HepG2 (cell line): Measurements from ENCODE around the gene DLL1. TPM values are rescaled to one million over a fixed set of nuclear protein-coding genes. Genes with fewer than 3 reads are reported as not detected.
A peak's percentile ranks its signal among the peaks of the same experiment; 100 is the strongest.

Source experiments
- ATAC-seq: fragments of 200-7000 bp; cut with Tn5 transposase; 3 replicates; pipeline ENCODE4 v1.9.1; 2020; ENCODE audit warnings: mild to moderate bottlenecking, moderate library complexity
- BruUV-seq: library from RNA; stranded (reverse); fragments of 400-500 nt; replicated peaks from 2 replicates; lab custom pipeline; 2021; lab: Mats Ljungman, UMichigan
- CTCF ChIA-PET: fragments of 300-600 bp; formaldehyde crosslinking; extraction: SDS; loops from one replicate; lab custom pipeline; 2021; ENCODE audit warnings: low total read pairs, inconsistent platforms, low intra/inter-chr PET ratio; lab: Yijun Ruan, JAX
- POLR2A ChIA-PET: fragments of 350-600 bp; sonication (Branson Sonifier 250); formaldehyde crosslinking; loops from one replicate; lab custom pipeline; 2020; ENCODE audit warnings: antibody characterized with exemption, inconsistent platforms; lab: Yijun Ruan, JAX
- DNase-seq: peaks from one replicate; pipeline ENCODE4 v3.0.0-alpha.2; 2015; ENCODE audit warnings: low spot score
- FAIRE-seq: peaks from 3 replicates; lab custom pipeline; 2011; peaks lifted over from hg19 to GRCh38; lab: Jason Lieb, UNC
- H2AFZ ChIP-seq: one replicate; pipeline ENCODE4 v1.6.1; 2011; ENCODE audit warnings: low read length, inconsistent platforms
- H3K27ac ChIP-seq: fragments of 300-600 bp; 3 replicates; pipeline ENCODE4 v1.8.0; 2011; ENCODE audit warnings: mixed run types, mild to moderate bottlenecking, mixed read lengths, low read length, inconsistent platforms; ENCODE audit not compliant: insufficient read depth; ENCODE audit errors: extremely low read length
- H3K27me3 ChIP-seq, 2 experiments: fragments of 200-600 bp in 1 of 2; 2 replicates in 1 of 2; 3 replicates in 1 of 2; pipeline versions ENCODE4 v1.6.0 to v1.8.0; 2011; ENCODE audit warnings: low read length in 2 of 2, mild to moderate bottlenecking in 2 of 2, moderate library complexity in 2 of 2, inconsistent platforms in 1 of 2; ENCODE audit not compliant: insufficient read depth in 2 of 2, control insufficient read depth in 1 of 2
- H3K36me3 ChIP-seq, 2 experiments: fragments of 200-600 bp in 1 of 2; replicated peaks in 1 of 2; 2 replicates in 1 of 2; 3 replicates in 1 of 2; pipeline versions ENCODE4 v1.5.1 to v1.8.0; 2011; ENCODE audit warnings: low read length in 2 of 2, inconsistent platforms in 1 of 2; ENCODE audit not compliant: insufficient read depth in 2 of 2, control insufficient read depth in 1 of 2
- H3K4me1 ChIP-seq: 2 replicates; pipeline ENCODE4 v1.5.1; 2012; ENCODE audit warnings: low read length, inconsistent platforms; ENCODE audit not compliant: insufficient read depth
- H3K4me2 ChIP-seq: 2 replicates; pipeline ENCODE4 v1.6.0; 2011; ENCODE audit warnings: low read depth, low read length, inconsistent platforms
- H3K4me3 ChIP-seq, 3 experiments: fragments of 200-600 bp in 1 of 3; sonication (generic), shearing (Covaris generic) in 1 of 3; replicated peaks in 1 of 3; 2 replicates each; pipeline ENCODE4 v1.5.1; 2011 to 2016; ENCODE audit warnings: low read length in 3 of 3, inconsistent platforms in 2 of 3, low read depth in 2 of 3, mild to moderate bottlenecking in 2 of 3, control low read depth in 1 of 3, mixed read lengths in 1 of 3; ENCODE audit not compliant: insufficient read depth in 1 of 3
- H3K79me2 ChIP-seq: one replicate; pipeline ENCODE4 v1.6.1; 2011; ENCODE audit warnings: low read length, inconsistent platforms; ENCODE audit not compliant: insufficient read depth
- H3K9ac ChIP-seq: 2 replicates; pipeline ENCODE4 v1.6.0; 2011; ENCODE audit warnings: mild to moderate bottlenecking, low read depth, low read length, inconsistent platforms; ENCODE audit not compliant: insufficient read depth
- H3K9me3 ChIP-seq: 2 replicates; pipeline ENCODE4 v1.5.1; 2012; ENCODE audit warnings: mild to moderate bottlenecking, low read length
- H4K20me1 ChIP-seq: 2 replicates; pipeline ENCODE4 v1.6.0; 2011; ENCODE audit warnings: inconsistent platforms, mild to moderate bottlenecking, low read length, moderate library complexity; ENCODE audit not compliant: insufficient read depth
- CEBPB ChIP-seq: IDR thresholded peaks from 2 replicates; pipeline ENCODE4 v1.6.1; 2011; ENCODE audit warnings: low read depth, low read length, improper control_type of control experiment, borderline replicate concordance
- KAT7 ChIP-seq: IDR thresholded peaks from 2 replicates; pipeline ENCODE4 v1.6.1; 2018; ENCODE audit warnings: borderline replicate concordance, missing compliant biosample characterization
- MAF1 ChIP-seq: sonication (generic); formaldehyde crosslinking; IDR thresholded peaks from 2 replicates; pipeline ENCODE4 v1.5.0; 2020; ENCODE audit warnings: missing genetic modification reagents, borderline replicate concordance
- PLSCR1 ChIP-seq: sonication (generic); formaldehyde crosslinking; IDR thresholded peaks from 2 replicates; pipeline ENCODE4 v1.5.0; 2020; ENCODE audit warnings: missing genetic modification reagents, mild to moderate bottlenecking, borderline replicate concordance
- TRIM24 ChIP-seq: sonication (generic); formaldehyde crosslinking; IDR thresholded peaks from 2 replicates; pipeline ENCODE4 v1.8.0; 2022; ENCODE audit warnings: mild to moderate bottlenecking, missing genetic modification reagents
- ZNF205 ChIP-seq: IDR thresholded peaks from 2 replicates; pipeline ENCODE4 v1.6.1; 2018; ENCODE audit warnings: missing biosample characterization, missing genetic modification reagents
- ZNF292 ChIP-seq: sonication (generic); formaldehyde crosslinking; IDR thresholded peaks from 2 replicates; pipeline ENCODE4 v1.8.1; 2022; ENCODE audit warnings: mild to moderate bottlenecking, low read depth, missing genetic modification reagents, borderline replicate concordance
- WGBS: methylation state at CpG from one replicate; pipeline ENCODE4 v1.1.6; 2017; ENCODE audit warnings: low lambda C conversion rate; 5-methylcytosine and 5-hydroxymethylcytosine counted together
- in situ Hi-C: cut with HindIII; loops from 2 replicates; pipeline ENCODE4 v1.10.0; 2017; ENCODE audit warnings: low pct_unique_long_range_greater_than_20kb; ENCODE audit not compliant: extremely low pct_ligation_motif_present
- intact Hi-C: fragments of 100-400 bp; cut with micrococcal nuclease; formaldehyde crosslinking; loops from one replicate; pipeline ENCODE4 v1.10.0; 2022; ENCODE audit not compliant: unreplicated experiment
- polyA plus RNA-seq, 8 experiments: library from polyadenylated mRNA; depleted of rRNA in 3 of 8; stranded (reverse) in 7 of 8; unstranded in 1 of 8; fragments of >200 nt; fragmentation: Illumina TruSeq in 4 of 8; extraction: Trizol in 4 of 8; gene quantifications; 2 replicates each; pipeline versions ENCODE4 v1.2.1 to v1.2.3, GENCODE V29; 2011 to 2016; ENCODE audit warnings: low read depth in 4 of 8, missing spikeins in 1 of 8, mixed read lengths in 1 of 8; ENCODE audit not compliant: insufficient read depth in 1 of 8
- total RNA-seq, 5 experiments: library from RNA; depleted of rRNA; stranded (reverse); fragments of >200 nt; fragmentation: Illumina TruSeq; extraction: Trizol; gene quantifications; 2 replicates each; pipeline ENCODE4 v1.2.3, GENCODE V29; 2016; ENCODE audit warnings: low read depth in 1 of 5
- TF ChIP-seq, protein P1 (sequence below), 2 experiments: sonication (generic) in 1 of 2; formaldehyde crosslinking in 1 of 2; IDR thresholded peaks; 2 replicates each; pipeline versions ENCODE4 v1.4.0 to v1.6.1; 2018 to 2020; ENCODE audit warnings: missing genetic modification reagents in 2 of 2, borderline replicate concordance in 1 of 2, low read depth in 1 of 2, mild to moderate bottlenecking in 1 of 2, missing biosample characterization in 1 of 2
- TF ChIP-seq, protein P2 (sequence below): sonication (generic); formaldehyde crosslinking; IDR thresholded peaks from 2 replicates; pipeline ENCODE4 v1.5.0; 2020; ENCODE audit warnings: missing genetic modification reagents
- TF ChIP-seq, protein P3 (sequence below): sonication (generic); formaldehyde crosslinking; IDR thresholded peaks from 2 replicates; pipeline ENCODE4 v1.4.0; 2020; ENCODE audit warnings: mild to moderate bottlenecking, missing genetic modification reagents

DLL1 gene
- total and polyA plus RNA-seq, 2 of the 13 experiments (the other 11 are each of a cell fraction or from before 2014, with no cell fraction given) = not detected

GRCh38 chr6:170276369-170277057 is 14.4 kb downstream of the DLL1 start:
- POLR2A ChIA-PET = no interaction called here
- WGBS = 28% methylated on average over 23 of the region's 29 CpGs
- TF ChIP-seq TRIM24 (CRISPR knock-in tag) (no peak), CEBPB (peak; percentile 58)

GRCh38 chr6:170274713-170275560 is 15.9 kb downstream of the DLL1 start:
- in situ Hi-C loops (no loop called here), intact Hi-C loops (no loop called here)
- Histone ChIP-seq H3K79me2 (no peaks in the 10 kb centered on the region), H4K20me1 (no peaks in the 10 kb centered on the region), H3K4me3 (no peak overlapping the region), H2AFZ (no peak overlapping the region), H3K9me3 (no peaks in the 10 kb centered on the region), H3K27ac (no peak overlapping the region), H3K27me3 (peaks cover 32 to 85% of the 10 kb centered on the region in 2 experiments), H3K4me2 (no peak overlapping the region), H3K4me1 (peaks cover 2% of the 10 kb centered on the region; the same call in 1 of the 2 replicates), H3K9ac (no peak overlapping the region), H3K36me3 (no peaks in the 10 kb centered on the region)
- DNase-seq (no peak), FAIRE-seq (no peak), ATAC-seq (no peak)
- no TSS peak for BruUV-seq
- WGBS = 47% methylated on average over 36 of the region's 36 CpGs
- ChIA-PET CTCF (no interaction called here), POLR2A (no interaction called here)
- TF ChIP-seq, protein P1, sequence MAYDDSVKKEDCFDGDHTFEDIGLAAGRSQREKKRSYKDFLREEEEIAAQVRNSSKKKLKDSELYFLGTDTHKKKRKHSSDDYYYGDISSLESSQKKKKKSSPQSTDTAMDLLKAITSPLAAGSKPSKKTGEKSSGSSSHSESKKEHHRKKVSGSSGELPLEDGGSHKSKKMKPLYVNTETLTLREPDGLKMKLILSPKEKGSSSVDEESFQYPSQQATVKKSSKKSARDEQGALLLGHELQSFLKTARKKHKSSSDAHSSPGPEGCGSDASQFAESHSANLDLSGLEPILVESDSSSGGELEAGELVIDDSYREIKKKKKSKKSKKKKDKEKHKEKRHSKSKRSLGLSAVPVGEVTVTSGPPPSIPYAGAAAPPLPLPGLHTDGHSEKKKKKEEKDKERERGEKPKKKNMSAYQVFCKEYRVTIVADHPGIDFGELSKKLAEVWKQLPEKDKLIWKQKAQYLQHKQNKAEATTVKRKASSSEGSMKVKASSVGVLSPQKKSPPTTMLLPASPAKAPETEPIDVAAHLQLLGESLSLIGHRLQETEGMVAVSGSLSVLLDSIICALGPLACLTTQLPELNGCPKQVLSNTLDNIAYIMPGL (CRISPR knock-in tag; IDR thresholded peaks at IDR 0.05; ENCODE audit: borderline replicate concordance in 1 of 2, low read depth in 1 of 2) = no peak
- TF ChIP-seq ZNF205 (CRISPR knock-in tag) (no peak), MAF1 (no peak), PLSCR1 (CRISPR knock-in tag) (no peak), ZNF292 (no peak), KAT7 (CRISPR knock-in tag) (no peak)
- TF ChIP-seq, protein P2, sequence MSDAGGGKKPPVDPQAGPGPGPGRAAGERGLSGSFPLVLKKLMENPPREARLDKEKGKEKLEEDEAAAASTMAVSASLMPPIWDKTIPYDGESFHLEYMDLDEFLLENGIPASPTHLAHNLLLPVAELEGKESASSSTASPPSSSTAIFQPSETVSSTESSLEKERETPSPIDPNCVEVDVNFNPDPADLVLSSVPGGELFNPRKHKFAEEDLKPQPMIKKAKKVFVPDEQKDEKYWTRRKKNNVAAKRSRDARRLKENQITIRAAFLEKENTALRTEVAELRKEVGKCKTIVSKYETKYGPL = no peak
- TF ChIP-seq, protein P3, sequence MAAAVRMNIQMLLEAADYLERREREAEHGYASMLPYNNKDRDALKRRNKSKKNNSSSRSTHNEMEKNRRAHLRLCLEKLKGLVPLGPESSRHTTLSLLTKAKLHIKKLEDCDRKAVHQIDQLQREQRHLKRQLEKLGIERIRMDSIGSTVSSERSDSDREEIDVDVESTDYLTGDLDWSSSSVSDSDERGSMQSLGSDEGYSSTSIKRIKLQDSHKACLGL (CRISPR knock-in tag) = no peak

More at GRCh38 chr6:170276369-170277057, 14.4 kb downstream of the DLL1 start:
- Histone ChIP-seq H3K9me3 (no peaks in the 10 kb centered on the region), H3K9ac (no peak overlapping the region), H3K4me2 (no peak overlapping the region), H2AFZ (no peak overlapping the region), H3K27ac (no peak overlapping the region), H3K27me3 (peaks cover 29 to 89% of the 10 kb centered on the region in 2 experiments), H3K4me1 (peaks cover 8% of the 10 kb centered on the region; the same call in 1 of the 2 replicates), H3K4me3 (no peak overlapping the region), H3K36me3 (no peaks in the 10 kb centered on the region), H3K79me2 (no peaks in the 10 kb centered on the region), H4K20me1 (no peaks in the 10 kb centered on the region)
- DNase-seq (no peak), ATAC-seq (no peak), FAIRE-seq (no peak)
- intact Hi-C loops = no loop called here
- in situ Hi-C loops = no loop called here
- CTCF ChIA-PET = no interaction called here
- BruUV-seq = no TSS peak
